Measurements from ENCODE around the gene CHST12. TPM values are rescaled to one million over a fixed set of nuclear protein-coding genes. Genes with fewer than 3 reads are reported as not detected.
"Not testable (repeated sequence)": the region's sequence is repeated elsewhere in the genome, so short reads cannot be mapped to it uniquely, and the experiment has no call there.

CHST12 gene
- total RNA-seq, 2 donors from 2014 or later: 4.8 to 8.5 TPM

GRCh38 chr7:2373124-2373556 is 30.3 kb upstream of the CHST12 start:
- no peaks in the 10 kb centered on the region for H3K4me1 Mint-ChIP-seq
- H3K27me3 Mint-ChIP-seq: no peaks in the 10 kb centered on the region
- H3K4me3 Mint-ChIP-seq: no peak overlapping the region
- no peak overlapping the region for H3K27ac Mint-ChIP-seq
- H3K36me3 Mint-ChIP-seq (ENCODE audit: low read depth): peaks cover 97% of the 10 kb centered on the region
- no peaks in the 10 kb centered on the region for H3K9me3 Mint-ChIP-seq
- no peak for ATAC-seq (replicated peaks)

DNA sequence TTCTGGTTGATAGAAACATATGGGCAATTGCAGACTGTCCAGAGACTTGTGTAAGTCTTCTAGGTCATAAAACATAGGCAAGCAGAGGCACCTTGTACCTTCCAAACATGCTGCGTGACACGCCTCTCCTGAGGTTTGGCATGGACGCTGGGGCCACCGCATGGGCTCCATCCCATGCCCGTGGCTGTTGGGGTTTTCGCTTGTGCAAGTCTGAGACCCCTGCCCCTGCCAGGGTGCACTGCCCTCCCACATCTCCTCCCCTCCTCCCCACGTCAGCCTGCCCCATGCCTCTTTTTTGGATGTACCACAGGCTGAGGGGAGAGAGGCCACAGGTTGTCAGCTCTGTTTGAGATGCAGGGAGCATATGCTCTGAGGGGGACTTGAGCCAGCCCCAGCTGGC is 29.8 kb upstream of the CHST12 start:
- ATAC-seq (replicated peaks): no peak
- Mint-ChIP-seq H3K4me3 (no peak overlapping the region), H3K4me1 (no peaks in the 10 kb centered on the region), H3K27me3 (no peaks in the 10 kb centered on the region), H3K36me3 (ENCODE audit: low read depth) (peaks cover 97% of the 10 kb centered on the region), H3K9me3 (no peaks in the 10 kb centered on the region), H3K27ac (no peak overlapping the region)

DNA sequence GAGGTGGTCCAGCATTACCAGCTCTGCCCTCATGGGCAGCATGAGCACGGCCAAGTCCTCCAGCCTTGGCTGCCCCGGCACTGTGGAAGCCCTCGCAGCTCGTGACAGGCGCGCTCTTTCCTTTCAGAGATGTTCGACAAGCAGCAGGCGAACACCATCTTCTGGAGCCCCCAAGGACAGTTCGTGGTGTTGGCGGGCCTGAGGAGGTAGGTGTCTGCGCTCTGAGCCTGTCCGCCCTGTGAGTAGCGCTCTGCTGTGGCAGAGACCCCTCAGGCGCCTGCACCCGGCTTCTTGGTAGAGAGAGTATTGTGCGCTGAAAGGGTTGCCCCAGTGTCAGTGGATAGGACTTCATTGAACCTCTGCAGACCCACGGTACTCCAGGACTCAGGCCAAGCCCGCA is 29.0 kb upstream of the CHST12 start:
- ATAC-seq (replicated peaks): no peak
- Mint-ChIP-seq H3K4me3 (no peak overlapping the region), H3K27me3 (no peaks in the 10 kb centered on the region), H3K9me3 (no peaks in the 10 kb centered on the region), H3K4me1 (no peaks in the 10 kb centered on the region), H3K27ac (no peak overlapping the region), H3K36me3 (ENCODE audit: low read depth) (peaks cover 97% of the 10 kb centered on the region)

DNA sequence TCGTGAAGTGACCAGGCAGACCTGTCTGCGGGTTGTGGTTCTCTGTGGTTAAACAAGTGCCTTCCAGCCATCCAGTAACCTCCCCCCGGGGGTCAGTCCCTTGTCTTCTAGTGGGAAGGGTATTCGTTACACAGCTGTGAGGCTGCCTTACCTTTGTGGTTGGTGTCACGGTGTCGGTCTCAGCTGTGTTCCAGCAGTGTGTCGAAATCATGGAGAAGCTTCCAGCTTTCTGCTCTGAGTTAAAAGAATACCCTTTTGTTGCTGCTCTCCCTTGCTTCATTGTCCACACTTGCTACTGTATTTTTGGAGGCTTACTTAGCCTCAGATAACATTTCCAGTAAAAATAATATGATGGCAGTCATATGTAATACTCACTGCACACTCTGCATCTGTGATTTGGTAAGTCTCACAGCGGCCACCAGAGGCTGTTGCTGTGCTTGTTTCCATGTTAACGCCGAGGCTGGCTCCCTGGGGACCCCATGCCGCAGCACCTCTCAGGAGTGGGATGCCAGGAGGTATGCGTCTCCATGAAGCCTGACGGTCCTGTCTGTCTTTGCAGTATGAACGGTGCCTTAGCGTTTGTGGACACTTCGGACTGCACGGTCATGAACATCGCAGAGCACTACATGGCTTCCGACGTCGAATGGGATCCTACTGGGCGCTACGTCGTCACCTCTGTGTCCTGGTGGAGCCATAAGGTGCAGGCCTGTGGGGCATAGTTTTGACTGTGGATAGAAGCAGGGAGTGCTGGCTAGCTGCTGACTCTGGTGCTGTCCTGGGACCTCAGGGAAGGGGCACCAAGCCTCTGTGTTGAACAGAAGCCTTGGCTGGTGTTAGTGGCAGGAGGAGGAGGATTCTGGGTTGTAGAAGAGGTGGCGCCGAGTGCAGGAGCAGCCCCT is 28.3 kb upstream of the CHST12 start:
- H3K4me1 Mint-ChIP-seq: no peaks in the 10 kb centered on the region
- ATAC-seq (replicated peaks): no peak
- no peak overlapping the region for H3K4me3 Mint-ChIP-seq
- no peaks in the 10 kb centered on the region for H3K27me3 Mint-ChIP-seq
- peak overlapping the region; percentile 25 for H3K27ac Mint-ChIP-seq
- H3K9me3 Mint-ChIP-seq: no peaks in the 10 kb centered on the region
- peaks cover 97% of the 10 kb centered on the region for H3K36me3 Mint-ChIP-seq (ENCODE audit: low read depth)

- no peak for ATAC-seq (replicated peaks)
- Mint-ChIP-seq H3K27ac (no peak overlapping the region), H3K9me3 (no peaks in the 10 kb centered on the region), H3K36me3 (ENCODE audit: low read depth) (peaks cover 97% of the 10 kb centered on the region), H3K4me1 (no peaks in the 10 kb centered on the region), H3K4me3 (no peak overlapping the region), H3K27me3 (no peaks in the 10 kb centered on the region)
Measured at GRCh38 chr7:2376351-2377154, 26.9 kb upstream of the CHST12 start.

GRCh38 chr7:2377492-2377891 is 25.9 kb upstream of the CHST12 start:
- not testable (repeated sequence) for H3K4me3 Mint-ChIP-seq; H3K27me3 Mint-ChIP-seq; H3K27ac Mint-ChIP-seq; H3K4me1 Mint-ChIP-seq; ATAC-seq (replicated peaks); H3K9me3 Mint-ChIP-seq
- H3K36me3 Mint-ChIP-seq (ENCODE audit: low read depth): peaks cover 95% of the 10 kb centered on the region

- H3K4me1 Mint-ChIP-seq; H3K4me3 Mint-ChIP-seq; H3K9me3 Mint-ChIP-seq; H3K27ac Mint-ChIP-seq; H3K27me3 Mint-ChIP-seq; ATAC-seq (replicated peaks): not testable (repeated sequence)
- H3K36me3 Mint-ChIP-seq (ENCODE audit: low read depth): peaks cover 89% of the 10 kb centered on the region
Measured at GRCh38 chr7:2378125-2378524, 25.3 kb upstream of the CHST12 start.

DNA sequence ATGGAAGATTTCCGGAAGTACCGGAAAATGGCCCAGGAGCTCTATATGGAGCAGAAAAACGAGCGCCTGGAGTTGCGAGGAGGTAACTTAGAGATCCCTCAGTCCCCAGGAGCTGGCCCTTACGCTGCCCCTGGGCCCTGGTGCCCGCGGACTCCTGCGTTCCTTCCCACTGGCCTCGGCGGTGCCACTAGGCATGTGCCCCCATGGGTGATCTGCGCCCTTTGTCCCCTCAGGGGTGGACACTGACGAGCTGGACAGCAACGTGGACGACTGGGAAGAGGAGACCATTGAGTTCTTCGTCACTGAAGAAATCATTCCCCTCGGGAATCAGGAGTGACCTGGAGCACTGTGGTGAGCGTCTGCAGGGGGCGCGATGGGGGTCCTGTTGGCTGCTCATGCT is 24.2 kb upstream of the CHST12 start:
- no peak overlapping the region for H3K27ac Mint-ChIP-seq
- H3K4me3 Mint-ChIP-seq: no peak overlapping the region
- no peaks in the 10 kb centered on the region for H3K4me1 Mint-ChIP-seq
- H3K27me3 Mint-ChIP-seq: no peaks in the 10 kb centered on the region
- no peaks in the 10 kb centered on the region for H3K9me3 Mint-ChIP-seq
- ATAC-seq (replicated peaks): no peak
- H3K36me3 Mint-ChIP-seq (ENCODE audit: low read depth): peaks cover 81% of the 10 kb centered on the region

DNA sequence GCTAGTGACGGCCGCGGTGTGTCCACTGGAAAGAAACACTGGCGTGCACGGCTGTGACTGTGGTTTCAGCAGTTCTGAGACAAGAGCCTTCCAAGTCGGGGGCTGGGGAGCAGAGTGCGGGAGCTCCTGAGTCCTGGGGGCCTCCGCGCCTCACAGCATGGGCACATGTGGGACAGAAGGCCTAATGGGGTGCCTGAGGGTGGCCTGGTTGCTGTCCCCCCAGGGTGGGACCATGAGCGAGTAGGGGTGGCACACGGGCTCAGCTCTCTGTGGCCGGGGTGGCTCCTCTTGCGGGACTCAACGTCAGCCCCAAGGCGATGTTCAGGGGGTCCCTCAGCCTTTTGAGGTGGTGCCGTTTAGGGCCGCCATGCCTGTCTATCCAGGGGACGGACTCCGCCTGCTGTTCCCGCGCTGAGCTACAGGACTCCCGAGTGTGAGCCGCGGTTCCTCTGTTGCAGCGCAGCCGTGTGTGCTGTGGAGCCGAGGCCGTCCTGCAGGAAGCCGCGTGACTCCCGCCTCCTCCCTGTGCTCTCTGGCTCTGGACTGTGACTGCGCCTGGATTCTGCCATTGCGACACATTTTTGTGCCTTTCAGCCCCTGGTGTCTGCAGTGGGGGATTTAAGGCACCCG is 23.5 kb upstream of the CHST12 start:
- H3K9me3 Mint-ChIP-seq: no peaks in the 10 kb centered on the region
- H3K36me3 Mint-ChIP-seq (ENCODE audit: low read depth): peaks cover 73% of the 10 kb centered on the region
- H3K27ac Mint-ChIP-seq: no peak overlapping the region
- H3K4me3 Mint-ChIP-seq: no peak overlapping the region
- no peak for ATAC-seq (replicated peaks)
- no peaks in the 10 kb centered on the region for H3K4me1 Mint-ChIP-seq
- no peaks in the 10 kb centered on the region for H3K27me3 Mint-ChIP-seq

DNA sequence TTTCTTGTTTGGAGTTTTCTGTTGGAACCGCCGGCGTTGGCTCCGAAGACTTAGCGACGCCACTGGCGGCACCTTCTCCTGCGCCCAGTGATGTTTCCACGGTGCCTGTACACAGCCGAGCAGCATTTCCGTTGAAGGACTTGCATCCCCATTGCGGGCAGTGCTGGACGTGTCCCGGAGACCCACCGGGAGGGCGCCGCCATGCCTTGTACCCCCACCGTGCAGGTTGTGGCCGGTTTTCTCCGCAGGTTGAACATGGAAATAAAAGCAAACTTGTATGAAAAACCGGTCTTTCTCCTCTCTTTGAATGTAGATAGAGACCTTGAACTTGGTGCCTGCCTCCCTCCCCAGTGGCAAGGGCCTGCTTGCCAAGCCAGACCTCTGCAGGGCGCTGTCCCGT is 22.9 kb upstream of the CHST12 start:
- Mint-ChIP-seq H3K27ac (no peak overlapping the region), H3K4me1 (no peaks in the 10 kb centered on the region), H3K4me3 (no peak overlapping the region), H3K36me3 (ENCODE audit: low read depth) (peaks cover 68% of the 10 kb centered on the region), H3K27me3 (no peaks in the 10 kb centered on the region), H3K9me3 (no peaks in the 10 kb centered on the region)
- ATAC-seq (replicated peaks): no peak

DNA sequence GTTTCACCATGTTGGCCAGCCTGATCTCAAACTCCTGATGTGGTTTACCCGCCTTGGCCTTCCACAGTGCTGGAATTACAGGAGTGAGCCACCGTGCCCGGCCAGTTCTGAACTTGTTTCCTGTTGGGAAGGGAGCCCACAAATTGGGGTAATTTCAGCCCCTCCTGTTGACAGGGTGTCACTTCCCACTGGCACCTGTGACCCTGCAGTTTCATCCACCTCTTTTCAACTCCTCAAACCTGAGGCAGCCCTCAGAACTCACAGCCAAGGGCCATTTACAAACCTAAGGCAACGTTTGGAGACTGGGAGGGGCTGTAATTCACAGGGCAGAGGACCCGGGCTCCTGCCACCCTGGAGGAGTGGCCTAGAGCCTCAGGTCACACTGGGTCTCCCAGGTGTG is 22.2 kb upstream of the CHST12 start:
- Mint-ChIP-seq H3K9me3 (no peaks in the 10 kb centered on the region), H3K27me3 (no peaks in the 10 kb centered on the region), H3K4me3 (no peak overlapping the region), H3K4me1 (no peaks in the 10 kb centered on the region), H3K36me3 (ENCODE audit: low read depth) (peaks cover 60% of the 10 kb centered on the region), H3K27ac (no peak overlapping the region)
- ATAC-seq (replicated peaks): no peak

DNA sequence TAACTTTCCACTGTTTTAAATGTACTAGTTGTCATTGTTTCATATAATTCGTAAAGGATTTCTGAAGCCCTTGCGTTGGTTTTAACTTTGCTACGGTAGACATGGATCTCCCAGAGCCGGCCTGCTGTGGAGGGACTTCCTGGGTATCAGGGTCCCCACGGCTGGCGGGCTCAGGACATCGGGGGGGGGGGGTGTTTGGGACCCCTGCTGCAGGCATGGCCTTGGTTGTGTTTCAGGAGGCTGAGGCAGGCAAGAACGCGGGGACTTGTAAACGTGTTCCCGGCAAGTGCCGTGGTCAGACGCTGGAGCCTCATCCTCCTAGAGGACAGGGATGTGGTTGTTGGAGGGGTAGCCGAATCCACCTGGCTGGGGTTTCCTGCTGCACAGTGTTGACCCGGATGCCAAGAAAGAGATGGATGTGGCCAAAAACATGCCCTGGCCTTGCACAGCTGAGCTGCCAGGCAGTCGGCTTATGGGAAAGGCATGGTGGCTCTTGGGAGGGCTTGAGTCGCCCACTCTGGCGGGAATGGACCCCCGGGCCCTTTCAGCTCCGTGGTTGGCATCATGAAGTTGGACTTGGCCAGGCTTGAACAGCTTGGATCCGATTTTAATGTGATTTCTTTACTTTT is 21.4 kb upstream of the CHST12 start:
- H3K36me3 Mint-ChIP-seq (ENCODE audit: low read depth): peaks cover 53% of the 10 kb centered on the region
- no peaks in the 10 kb centered on the region for H3K9me3 Mint-ChIP-seq
- no peak for ATAC-seq (replicated peaks)
- H3K4me3 Mint-ChIP-seq: no peak overlapping the region
- H3K4me1 Mint-ChIP-seq: no peaks in the 10 kb centered on the region
- no peaks in the 10 kb centered on the region for H3K27me3 Mint-ChIP-seq
- H3K27ac Mint-ChIP-seq: no peak overlapping the region

DNA sequence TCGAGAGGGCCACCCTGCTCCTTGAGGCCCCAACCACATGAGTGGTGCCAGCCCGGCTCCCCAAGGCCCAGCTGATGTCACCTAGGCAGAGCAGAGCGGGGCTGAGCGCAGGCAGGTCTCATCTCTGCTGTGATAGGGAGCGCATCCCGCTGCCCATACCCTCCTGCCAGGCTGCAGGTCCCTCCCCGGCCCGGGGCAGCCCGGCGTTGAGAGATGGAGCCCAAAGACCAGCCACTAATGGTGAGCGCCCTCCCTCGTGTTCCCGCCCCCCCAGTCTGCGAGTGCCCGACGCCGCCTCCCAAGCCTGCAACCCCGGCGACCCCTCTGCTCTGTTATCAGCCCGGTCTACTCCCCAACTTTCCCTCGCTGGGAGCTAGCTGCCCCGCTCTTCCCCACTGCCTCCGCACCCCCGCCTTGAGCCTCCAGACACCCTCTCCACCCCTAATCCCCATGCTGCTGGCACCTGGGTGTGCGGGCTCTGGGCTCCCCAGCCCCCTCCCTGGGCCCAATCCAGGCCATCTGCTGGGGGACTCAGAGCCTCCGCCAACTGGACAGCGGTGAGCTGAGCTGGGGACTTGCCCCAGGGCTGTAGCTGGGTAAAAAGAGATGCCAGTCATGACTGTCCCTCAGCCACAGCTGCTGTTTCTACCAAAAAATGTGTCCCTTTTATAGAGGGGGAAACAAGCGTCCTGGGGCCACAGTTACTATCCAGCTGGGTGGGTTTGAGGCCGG is 19.7 kb upstream of the CHST12 start:
- H3K36me3 Mint-ChIP-seq (ENCODE audit: low read depth): peaks cover 35% of the 10 kb centered on the region
- H3K4me1 Mint-ChIP-seq: no peaks in the 10 kb centered on the region
- H3K4me3 Mint-ChIP-seq: no peak overlapping the region
- ATAC-seq (replicated peaks): no peak
- H3K9me3 Mint-ChIP-seq: no peaks in the 10 kb centered on the region
- H3K27me3 Mint-ChIP-seq: no peaks in the 10 kb centered on the region
- no peak overlapping the region for H3K27ac Mint-ChIP-seq

All from activated T-helper 17 cell treated with anti-CD3 and anti-CD28 coated beads, Interleukin-2, amount 50 U/mL, for 72 hours (primary cell).